HG03378 (cell line): ENCODE results near the gene TMEM238L.

Experiments used
- ATAC-seq: cut with Tn5 transposase; IDR thresholded peaks from one replicate; pipeline ENCODE4 v1.9.1; 2021; ENCODE audit warnings: mild to moderate bottlenecking, moderate library complexity; ENCODE audit not compliant: unreplicated experiment

Gene TMEM238L

DNA sequence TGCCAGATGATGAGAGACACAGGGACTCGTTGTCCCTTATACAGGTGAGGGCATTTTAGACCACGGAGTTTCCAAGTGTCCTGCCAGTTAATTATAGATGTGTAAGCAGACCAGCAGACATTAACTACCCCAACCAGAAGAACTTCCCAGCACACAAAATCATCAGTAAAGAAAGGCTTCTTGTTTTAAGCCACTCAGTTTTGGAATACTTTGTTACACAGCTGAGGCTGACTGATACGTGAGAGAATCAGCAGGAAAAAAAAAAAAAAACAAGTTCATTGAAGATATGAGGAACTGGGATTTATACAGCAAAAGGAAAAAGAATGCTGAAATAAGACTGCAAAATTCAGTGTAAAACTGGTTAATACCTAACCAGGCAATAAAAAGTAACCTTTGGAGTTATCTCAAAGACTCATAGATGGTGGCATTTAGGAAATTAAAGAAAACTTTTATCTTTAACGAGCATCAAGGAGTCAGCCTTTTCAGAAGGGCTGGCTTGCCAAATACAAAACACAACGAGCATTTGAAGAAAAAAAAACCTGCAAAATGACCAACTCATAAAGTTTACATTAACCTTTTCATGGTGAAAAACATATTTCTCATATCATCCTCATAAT lies 28.1 kb downstream of the TMEM238L start:
- no peak for ATAC-seq

DNA sequence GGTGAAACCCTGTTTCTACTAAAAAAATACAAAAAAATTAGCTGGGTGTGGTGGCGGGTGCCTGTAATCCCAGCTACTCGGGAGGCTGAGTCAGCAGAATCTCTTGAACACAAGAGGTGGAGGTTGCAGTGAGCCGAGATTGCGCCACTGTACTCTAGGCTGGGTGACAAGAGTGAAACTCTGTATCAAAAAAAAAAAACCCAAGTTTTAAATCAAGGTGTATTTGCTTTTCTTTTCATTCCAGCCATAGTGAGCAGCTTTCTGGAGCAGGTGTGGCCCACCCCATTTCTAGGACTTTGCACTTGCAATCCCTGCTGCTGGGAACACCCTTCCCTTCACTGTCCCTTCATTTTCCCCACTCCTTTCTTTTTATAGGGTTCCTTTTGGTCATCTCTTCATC lies 28.8 kb downstream of the TMEM238L start:
- no peak for ATAC-seq

DNA sequence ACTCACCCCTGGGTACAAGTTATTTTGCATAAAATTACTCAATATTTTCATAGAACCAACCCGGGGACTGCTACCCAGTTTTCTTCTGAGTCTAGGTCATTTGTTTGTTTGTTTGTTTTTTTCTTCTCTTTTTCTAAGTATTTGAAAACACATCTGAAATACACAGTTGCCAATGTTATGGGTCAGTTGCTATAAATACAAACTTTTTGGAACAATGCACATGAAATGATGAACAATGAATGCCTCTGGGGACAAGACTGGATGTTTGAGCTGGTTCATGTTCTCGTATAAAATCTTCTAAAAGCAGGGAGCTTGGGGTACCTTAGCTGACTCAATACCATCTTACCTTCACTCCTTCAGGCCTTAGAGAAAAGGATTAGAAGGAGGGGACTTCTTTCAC lies 30.5 kb downstream of the TMEM238L start:
- ATAC-seq, result no peak

DNA sequence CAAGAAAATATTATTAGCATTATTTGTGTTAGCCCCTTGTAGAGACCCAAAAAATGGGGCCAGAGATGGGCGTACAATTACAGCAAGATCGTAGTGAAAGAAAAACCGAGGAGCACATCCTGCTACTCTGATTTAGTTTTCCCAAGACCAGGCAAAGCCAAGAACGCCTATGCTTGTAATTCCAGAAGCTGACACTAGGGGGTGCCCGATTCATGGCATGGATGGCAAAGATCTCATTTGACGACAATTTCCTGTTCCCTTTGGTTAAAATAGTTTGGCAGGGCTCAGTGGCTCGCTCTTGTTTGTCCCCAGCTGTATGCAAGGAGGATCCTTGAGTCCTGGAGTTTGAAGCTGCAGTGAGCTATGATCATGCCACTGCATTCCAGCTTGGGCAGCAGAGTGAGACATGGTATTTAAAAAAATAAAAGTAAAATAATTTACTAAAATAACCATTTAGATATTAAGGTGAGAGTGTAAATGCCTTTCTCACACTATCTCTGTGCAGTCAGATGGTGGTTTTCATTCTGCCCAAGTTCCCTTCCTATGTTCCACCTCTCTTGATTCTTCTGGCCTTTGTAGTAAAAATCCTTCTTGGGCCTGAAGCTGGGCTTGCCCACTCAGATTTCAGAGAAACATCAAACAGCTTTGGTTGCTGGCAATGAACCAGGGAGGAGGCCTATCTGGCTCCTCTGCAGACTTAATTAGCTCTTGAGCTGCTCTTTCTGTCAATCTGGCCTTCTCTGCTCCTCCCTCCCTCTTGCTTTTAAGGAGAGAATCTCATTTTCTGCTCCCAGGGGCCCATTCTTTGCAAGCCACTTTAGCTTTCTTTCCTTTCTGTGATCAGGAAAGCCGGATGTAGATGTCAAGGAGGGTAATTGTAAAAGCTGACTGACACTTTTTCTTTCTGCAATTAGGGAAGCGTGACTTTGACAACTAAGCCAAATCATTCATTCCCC lies 31.2 kb downstream of the TMEM238L start:
- ATAC-seq, result no peak

DNA sequence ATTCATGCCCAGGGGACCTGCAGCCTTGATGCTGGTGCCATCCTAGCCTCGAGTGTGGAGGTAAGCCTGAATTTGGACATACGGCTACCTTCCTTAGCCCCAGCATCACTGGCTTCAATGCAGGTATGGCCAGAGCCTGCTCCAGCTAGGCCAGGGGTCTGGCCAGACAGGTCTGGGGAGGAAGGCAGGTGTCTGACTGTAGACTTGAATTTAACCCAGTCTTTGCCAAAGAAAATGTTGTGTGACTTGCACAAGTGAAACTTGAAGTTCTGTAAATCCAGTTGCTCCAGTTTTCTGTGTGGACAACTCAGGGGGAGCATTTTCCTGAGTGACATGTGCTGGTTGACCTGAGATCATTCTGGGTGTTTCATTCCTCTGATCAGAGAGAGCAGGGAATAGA lies 32.8 kb downstream of the TMEM238L start:
- no peak for ATAC-seq

DNA sequence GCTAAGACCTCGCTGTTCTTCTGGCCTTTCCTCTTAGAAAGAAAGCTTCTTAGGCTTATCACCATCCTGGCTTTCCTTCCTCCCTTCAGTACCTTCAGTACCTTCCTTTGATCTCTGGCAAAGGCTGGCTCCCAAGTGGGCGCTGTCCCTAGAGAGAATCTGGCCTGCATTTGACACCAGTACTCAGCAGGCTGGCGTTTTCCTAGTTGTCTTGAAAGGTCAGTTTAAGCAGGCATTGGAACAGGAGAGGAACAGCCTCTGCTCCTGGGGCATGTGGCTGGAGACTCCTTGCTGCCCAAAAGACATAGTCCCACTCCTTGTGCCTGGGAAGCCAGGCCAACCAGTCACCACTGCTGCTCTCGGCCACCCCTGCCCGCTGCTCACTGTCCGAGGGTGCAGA lies 34.1 kb downstream of the TMEM238L start:
- ATAC-seq, result no peak

DNA sequence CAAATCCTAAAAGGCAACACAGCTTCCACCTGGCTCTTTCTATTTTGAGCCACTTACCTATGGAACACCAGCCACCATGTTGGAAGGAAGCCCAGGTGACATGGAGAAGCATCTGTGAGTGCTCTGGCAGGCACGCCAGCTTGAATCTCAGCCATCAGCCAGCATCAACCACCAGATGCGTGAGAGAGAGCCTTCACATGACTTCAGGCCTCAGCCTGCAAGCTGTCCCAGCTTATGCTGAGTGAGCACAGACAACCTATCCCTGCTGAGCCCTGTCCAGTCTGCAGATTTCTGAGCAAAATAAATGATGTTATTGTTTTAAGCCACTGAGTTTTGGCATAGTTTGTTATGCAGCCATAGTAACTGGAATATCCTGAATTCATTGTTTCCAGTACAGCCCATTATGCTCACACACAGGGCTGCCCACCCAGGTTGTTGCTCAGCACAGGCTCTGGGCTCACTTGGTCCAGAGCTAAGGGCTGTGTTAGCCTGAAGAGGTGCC lies 35.1 kb downstream of the TMEM238L start:
- ATAC-seq, result no peak

DNA sequence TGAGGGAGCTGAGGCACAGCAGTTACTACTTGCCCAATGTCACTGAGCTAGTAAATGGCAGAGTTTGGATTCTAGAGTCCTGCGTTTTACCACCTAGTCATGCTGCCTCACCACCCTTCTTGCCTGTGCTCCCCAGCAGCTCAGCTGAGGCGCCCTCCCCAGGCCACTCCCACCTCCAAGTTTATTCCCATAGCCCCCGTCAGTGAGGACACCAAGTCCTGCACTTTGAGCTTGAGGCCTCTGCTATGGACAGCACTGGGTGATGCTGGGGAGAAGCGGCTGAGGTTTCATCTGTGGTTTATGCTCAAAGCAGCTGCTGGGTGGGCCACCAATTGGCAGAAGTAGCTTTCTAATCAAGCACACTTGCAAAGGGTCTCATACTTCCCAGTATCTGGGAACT lies 36.7 kb downstream of the TMEM238L start:
- no peak for ATAC-seq

DNA sequence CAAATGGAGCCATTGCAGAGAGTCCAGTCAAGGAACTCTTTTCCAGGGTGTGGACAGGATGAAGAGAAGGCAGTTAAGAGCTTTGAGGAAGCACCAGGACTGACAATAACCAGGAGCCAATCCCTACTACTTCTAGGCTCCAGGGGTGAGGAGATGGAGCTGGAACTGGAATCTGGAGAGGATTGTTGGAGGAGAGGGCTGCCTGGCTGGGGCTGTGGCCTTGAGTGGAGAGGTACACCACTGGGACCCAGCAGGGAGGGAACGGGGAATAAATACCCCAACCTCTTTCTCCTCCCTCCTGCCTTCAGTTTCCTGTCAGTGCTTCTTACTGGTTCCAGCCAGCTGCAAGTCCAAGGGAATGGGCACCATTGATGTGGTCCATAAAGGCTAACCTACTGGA lies 41.9 kb downstream of the TMEM238L start:
- ATAC-seq, result no peak

DNA sequence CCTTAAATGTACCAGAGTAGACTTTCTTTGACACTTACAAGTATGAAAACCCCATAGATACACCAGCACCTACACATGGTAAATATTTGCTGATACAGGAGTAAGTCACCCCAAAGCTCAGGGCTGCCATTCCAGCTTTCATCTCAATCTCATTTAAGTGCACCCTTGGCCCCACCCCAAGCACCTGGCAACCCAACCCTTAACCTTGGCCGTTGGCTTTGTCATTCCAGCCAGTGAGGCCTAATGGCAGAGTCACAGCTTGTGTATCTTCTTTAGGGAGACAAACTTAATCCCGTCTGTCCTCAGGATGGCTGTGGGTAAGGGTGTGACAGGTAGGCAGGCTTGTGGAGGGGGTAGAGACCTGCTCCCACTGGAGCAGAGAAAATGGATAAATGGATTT lies 42.6 kb downstream of the TMEM238L start:
- ATAC-seq, result no peak

DNA sequence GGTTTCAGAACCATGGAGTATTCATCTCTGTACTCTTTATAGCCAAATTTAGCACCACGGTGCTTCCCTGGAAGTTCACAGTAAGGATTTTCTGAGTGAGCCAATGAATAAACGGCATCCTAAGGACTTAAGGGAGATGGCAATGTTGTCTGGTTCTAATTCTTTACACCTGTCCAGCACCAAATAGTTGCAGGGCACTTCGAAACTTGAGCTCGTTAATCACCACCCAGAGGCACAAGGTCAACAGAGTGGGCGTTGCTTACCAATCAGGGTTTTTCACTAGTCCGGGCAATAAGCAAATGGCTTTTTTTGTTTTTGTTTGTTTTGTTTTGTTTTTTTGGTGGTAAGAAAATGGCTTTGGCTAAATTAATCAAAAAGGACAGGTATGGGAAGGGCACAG lies 45.8 kb downstream of the TMEM238L start:
- no peak for ATAC-seq

DNA sequence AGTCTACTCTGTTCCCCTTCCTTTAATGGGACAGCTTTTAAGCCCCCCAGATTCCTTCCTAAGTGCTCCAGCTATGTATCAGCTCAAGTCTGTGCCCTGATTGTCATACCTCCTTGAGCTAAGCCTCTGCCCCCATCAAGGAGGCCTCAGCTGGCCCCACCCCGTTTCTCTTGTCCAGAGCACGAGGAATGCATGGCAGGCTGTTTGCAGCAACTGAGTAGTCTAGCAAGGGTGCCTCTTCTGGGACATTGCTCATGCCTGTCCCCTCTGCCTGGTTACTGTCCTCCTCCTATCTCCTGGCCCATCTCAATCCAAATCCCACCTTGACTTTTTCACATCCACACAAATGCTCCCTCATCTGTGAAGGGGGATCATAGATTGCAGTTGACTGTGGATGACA lies 46.3 kb downstream of the TMEM238L start:
- no peak for ATAC-seq

DNA sequence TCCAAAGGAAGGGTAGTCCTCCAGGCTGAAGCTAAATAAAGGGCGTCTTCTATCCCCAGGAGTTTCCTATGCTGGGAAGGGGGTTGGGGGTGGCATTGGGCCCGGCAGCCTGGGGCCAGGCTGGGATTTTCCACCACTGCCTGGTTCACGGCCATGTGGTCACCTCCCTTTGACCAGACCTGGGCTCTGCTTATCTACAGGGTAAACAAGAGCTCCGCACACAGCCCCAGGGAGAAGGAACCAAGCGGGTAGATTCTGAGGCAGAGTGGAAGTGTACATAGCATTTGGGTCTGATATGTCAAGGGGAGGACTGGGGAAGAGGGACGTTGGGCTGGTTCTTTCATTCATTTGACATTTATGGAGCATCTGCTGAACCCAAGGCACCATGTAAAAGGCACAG lies 46.8 kb downstream of the TMEM238L start:
- ATAC-seq, result no peak

DNA sequence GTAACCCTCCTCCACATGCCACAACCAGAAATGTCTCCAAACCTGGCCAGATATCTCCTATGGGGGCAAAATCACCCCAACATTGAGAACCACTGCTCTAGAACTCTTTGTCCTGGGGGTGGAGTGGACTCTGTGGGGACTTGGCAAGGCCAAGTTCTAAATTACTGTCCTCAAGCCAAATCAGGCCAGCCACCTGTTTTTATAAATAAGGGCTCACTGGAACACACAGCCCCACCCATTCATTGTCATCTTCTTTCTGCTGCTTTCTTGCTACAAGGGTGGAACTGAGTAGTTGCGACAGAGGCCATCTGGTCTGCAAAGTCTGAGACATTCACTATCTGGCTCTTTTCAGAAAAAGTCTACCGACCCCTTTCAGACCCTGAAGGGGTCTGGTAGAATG lies 47.3 kb downstream of the TMEM238L start:
- no peak for ATAC-seq

DNA sequence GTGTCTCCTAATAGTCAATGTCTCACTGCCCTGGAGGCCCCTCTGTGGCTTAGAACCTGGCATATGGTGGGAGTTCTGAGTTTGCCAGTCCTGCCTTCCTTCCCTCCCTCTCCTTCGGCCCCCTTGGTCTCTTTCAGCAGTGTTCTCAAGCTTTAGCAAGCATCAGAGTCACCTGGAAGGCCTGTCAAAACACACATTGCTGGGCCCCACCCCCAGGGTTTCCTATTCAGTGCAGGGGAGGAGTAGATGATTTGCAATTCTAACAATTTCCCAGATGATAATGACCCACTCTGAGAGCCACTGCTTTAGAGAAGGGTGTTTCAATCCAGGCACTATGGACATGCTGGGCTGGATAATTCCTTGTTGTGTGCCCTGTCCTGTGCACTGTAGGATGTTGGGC lies 47.7 kb downstream of the TMEM238L start:
- ATAC-seq, result no peak

DNA sequence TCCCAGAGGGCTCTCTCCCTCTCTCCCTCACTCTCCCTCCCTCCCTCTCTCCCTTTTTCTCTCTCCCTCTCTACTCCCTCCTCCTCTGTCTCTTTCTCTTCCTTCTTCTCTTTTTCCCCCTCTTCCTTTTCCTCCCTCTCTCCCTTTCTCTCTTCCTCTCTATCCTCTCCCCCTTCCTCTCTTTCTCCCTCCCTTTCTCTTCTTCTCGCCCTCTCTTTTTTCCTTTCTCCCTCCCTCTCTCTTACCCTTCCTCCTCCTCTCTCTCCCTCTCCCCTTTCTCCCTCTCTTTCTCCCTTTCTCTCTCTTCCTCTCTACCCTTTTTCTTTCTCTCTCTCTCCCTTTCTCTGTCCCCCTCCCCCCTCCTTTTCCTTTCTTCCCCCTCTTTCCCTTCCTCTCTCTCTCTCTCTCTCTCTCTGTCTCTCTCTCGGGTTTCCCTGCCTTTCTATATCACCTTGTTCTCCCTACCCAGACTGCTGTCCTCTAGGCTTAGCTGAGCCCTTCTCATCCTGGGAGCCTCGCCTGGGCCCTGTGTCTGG lies 48.2 kb downstream of the TMEM238L start:
- no peak for ATAC-seq

DNA sequence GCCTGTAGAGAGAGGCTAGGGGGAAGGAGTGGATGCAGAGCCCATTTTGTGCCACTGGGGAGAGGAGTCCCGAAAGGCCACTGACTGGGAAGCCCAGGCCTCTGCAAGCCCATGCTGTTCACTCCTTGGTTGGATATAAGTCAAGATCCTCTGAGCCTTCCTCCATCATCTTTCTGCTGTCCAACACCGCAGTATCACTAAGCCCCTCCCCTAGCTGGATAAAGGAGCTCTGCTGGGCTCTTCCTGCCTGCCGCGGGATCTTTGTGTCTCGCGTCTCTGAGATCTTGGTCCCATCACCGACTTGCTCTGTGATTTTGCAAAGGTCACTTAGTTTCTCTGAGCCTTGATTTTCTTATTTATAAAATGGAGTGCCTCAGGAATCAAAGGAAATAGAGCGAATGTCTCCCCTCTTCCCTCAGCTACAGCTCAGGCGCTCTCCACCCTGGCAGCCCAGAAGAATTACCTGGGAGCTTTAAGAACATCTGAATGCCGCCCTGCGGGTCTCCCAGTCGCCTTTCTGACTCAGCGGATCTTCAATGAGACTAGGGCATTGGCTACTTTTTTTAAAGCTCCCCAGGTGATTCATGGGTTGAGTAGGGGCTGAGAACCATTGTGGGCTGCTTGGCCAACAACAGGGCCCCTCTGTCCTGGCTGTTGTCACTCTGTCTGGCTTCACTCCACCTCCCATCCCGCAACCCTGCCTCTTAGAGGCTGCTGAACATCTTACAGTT lies 48.9 kb downstream of the TMEM238L start:
- ATAC-seq, result no peak

DNA sequence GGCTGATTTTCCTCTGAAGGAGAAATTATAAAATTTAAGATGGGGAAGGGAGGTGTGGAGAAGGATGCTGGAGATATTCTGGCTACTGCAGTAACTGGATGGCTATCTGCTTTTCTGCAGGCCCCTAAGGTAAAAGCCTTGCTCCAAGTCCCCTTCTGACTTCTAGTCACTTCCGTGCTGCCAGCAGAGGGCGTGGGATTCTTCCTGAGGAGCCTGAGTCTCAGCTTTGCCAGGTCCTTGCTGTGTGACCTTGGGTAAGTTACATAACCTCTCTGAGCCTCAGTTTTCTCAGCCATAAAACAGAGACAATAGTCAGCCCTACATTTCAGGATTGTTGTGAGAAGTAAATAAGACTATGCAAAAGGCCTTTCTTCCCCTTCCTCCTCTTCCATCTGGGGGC lies 49.8 kb downstream of the TMEM238L start:
- ATAC-seq, result no peak

DNA sequence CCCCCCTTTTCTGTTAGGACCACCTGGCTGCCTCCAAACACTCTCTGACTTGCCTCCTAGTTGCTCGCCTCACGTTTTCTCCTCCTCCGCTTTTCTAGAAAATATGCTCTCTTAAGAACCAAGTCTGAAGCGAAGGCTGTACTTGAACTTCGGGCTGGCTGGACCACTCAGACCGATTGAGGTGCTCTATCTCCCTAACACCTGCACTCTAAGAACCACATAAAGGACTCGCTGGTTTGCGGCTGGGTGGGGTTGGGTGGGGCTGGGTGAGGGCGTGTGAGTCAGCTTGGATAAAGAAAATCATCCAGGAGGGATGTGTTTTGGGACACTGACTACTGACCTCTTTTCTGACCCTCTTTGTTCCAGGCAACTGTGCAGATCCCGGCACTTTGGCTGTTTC lies 51.2 kb downstream of the TMEM238L start:
- ATAC-seq, result no peak

DNA sequence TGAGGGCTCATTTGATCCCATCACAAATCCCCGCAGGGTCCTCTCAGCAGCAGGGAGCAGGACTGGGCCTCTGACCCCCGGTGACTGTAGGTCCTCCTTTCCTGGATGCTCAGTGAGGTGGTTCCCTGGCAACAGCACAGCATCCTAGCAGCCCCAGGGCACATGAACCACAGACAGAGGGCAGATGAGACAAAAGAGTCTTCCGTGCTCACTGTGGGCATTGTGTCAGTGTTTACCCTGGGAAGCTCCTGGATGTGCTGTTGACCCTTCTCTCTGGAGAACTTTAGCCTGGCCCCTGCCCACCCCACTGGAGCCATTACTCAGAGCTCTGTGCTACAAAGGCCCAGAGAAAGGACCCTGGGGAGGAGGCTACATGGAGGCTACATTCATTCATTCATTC lies 52.3 kb downstream of the TMEM238L start:
- ATAC-seq, result no peak

DNA sequence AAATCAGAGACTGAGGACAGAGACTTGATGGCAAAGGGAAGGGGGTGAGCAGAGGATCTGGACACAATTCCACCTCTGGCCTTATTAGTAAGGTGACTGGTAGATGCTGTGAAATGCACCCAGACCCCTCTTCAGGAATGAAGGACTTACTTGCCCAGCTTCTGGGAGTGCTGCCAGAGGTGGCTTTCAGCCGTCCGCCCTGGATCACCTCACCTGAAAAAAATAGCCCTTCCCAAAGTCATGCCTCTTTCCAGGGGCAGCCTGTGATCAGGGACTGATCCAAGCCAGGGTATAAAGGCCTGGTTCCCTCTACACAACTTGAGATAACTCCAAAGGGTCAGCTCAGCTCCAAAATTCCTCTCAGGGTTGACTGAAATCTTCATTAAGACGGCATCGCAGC lies 53.7 kb downstream of the TMEM238L start:
- no peak for ATAC-seq
